Dermis microvascular lymphatic vessel endothelial cell (primary cell): Measurements from ENCODE around the gene EIF2B4. TPM values are rescaled to one million over a fixed set of nuclear protein-coding genes. Genes with fewer than 3 reads are reported as not detected.
"Not testable (repeated sequence)": the region's sequence is repeated elsewhere in the genome, so short reads cannot be mapped to it uniquely, and the experiment has no call there.

Experiments
- DNase-seq, 2 donors: peaks; one replicate each; pipeline versions ENCODE4 v3.0.0 to v3.0.0-alpha.2; 2010; ENCODE audit warnings: low read depth in 2 of 2
- total RNA-seq: library from RNA; depleted of rRNA; stranded (reverse); fragments of >200 nt; gene quantifications from 2 replicates; pipeline ENCODE4 v1.2.1, GENCODE V29; 2014

Gene EIF2B4
- total RNA-seq, 1 donor from 2014 or later, result 25.7 TPM

DNA sequence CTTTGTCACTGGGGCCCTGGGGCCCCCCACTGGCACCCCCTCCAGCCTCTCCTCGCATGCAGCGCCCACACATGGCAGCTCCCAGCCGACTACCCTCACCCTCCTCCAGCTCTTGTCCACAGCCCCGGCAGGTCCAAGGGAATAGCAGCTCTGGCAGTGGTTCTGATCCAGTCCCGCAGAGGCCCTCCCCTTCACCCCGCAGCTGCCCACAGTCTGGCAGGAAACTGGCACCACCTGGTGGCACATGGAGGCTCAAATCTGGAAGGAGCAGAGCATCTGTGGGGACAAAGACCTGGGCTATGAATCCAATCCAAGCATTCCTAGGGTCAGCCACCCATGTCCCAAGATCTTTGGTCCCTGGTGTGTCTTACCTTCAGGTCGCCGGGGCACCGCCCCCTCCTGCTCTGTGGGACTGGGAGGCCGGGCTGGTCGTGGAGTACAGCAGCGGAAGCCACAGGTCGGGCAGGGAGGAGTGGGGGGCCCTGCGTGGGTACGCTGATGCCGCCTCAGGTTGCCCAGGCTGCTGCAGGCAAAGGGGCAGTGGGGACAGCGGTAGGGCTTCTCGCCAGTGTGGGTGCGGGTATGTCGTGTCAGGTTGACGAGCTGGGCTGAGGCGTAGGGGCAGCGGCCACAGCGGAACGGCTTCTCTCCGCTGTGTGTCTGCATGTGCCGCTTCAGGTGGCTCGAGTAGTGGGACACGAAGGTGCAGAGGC lies 8.1 kb upstream of the EIF2B4 start:
- no peak for DNase-seq

DNA sequence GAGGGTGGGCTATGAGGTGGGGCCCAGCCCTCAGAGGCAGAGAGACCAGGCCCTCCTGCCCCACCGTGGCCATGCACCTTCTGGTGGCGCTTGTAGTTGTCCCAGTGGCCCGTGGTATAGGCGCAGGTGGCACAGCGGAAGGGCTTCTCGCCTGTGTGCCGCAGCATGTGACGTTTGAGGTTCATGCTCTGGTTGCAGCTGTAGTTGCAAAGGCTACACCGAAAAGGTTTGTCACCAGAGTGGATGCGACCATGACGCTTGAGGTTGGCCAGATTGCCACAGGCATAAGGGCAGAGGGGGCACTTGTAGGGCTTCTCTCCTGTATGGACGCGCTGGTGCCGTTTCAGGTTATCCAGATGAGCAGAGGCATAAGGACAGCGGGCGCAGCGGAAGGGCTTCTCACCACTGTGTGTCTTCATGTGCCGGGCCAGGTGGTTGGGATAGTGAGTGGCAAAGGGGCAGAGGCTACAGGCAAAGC lies 7.5 kb upstream of the EIF2B4 start:
- no peak for DNase-seq

DNA sequence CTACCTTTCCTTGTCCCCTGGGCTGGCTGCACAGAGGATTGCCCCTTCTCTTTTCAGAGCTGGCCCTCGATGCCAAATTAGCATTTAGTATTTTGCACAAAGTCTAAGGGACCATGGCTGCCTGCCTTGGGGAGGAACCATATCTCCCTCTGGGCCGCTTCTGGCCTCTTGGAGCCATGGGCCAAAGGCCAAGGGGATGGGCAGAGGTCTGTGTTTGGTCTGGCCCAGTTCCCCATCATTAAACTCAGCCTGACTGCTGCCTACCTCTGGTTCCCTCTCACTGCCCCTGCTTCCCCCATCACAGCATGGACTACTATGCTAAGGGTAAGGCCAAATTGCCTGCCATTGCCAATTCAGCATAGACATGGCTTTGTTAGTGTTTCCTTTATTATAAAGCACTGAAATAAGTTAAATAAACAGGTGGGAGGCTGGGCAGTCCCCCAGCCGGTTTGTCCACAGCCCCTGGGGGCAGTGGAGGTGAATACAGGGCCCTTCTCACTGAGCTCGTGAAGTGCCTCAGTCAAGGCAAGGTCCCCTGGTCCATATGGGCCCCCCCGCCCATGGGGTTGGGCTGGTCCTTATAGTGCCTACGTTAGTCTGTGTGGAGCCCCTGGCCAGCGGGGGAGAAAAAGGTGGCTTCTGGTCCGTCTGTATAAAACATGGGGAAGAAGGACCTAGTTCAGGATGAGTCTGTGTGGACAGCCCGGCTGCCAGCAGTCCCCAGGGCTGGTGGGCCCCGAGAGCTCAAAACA lies 6.9 kb upstream of the EIF2B4 start:
- no peak for DNase-seq

DNA sequence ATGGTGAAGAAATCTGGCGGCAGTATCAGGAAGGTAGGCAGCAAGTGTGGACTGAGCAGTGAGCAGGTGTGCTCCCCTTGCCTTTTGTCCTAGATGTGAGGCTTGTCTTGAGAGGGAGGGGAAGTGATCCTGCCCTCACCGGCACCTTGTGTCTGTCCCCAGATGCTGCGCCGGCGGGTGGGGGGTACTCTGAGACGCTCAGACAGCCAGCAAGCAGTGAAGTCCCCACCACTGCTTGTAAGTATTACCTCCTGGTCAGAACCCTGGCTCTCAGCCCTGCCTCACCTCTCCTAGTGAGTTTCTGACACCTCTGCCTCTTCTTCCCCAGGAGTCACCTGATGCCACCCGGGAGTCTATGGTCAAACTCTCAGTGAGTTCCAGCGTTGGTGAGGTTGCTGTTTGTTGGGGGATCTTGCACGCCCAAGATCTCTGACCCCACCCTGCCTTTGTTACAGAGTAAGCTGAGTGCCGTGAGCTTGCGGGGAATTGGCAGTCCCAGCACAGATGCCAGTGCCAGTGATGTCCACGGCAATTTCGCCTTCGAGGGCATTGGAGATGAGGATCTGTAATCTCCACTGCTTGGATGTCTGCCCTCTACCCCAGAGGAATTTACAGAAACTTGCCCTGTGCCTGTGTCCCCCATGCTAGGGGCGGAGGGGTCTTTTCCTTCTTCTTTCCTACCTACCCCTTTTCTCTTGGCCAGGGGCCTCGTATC lies 6.2 kb upstream of the EIF2B4 start:
- DNase-seq, result no peak

DNA sequence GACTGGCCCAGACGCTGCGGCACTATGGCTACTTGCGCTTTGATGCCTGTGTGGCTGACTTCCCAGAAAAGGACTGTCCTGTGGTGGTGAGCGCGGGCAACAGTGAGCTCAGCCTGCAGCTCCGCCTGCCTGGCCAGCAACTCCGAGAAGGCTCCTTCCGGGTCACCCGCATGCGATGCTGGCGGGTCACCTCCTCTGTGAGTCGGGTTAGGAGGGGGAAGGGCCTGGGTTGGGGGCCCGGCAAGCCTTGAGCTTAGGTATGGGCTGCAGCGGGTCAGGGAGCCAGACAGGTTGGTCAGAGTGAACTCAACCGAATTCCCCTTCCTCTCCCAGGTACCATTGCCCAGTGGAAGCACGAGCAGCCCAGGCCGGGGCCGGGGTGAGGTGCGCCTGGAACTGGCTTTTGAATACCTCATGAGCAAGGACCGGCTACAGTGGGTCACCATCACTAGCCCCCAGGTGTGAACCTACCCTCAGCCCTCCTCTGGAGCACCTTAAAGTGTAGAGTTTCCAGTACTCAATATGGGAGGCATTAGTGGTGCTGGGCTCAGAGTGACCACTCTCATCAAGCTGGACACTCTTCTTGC lies 5.5 kb upstream of the EIF2B4 start:
- DNase-seq, result no peak

DNA sequence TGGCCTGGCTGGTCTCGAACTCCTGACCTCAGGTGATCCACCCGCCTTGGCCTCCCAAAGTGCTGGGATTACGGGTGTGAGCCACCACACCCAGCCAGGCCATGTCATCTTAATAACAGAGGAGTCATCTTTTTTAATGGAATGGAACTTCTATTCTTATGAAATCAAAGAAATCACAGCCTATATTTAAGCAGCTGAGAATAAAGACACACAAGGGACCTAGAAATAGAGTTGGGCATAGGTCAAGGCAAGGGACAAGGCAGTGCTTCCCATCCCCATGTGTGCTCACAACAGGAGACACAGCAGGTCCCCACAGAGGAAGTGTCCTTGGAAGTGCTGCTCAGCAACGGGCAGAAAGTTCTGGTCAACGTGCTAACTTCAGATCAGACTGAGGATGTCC lies 3.4 kb upstream of the EIF2B4 start:
- no peak for DNase-seq

DNA sequence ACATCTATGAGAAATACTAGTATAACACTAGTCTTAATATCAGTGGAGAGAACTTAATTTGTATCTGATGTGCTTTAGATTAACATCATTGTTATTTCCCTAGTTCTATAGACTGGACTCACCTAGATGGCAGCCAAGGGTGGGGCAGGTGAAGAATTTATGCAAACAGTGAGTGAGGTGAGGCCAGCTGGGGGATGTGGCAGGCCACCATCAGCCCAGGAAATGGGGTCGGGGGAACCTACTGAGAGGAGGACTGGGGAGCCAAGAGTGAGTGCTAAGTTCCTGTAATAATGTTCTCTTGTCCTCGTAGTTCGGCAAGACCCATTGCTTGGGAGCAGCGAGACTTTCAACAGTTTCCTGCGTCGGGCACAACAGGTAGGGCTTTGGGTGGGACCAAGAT lies 2.8 kb upstream of the EIF2B4 start:
- DNase-seq, result no peak

DNA sequence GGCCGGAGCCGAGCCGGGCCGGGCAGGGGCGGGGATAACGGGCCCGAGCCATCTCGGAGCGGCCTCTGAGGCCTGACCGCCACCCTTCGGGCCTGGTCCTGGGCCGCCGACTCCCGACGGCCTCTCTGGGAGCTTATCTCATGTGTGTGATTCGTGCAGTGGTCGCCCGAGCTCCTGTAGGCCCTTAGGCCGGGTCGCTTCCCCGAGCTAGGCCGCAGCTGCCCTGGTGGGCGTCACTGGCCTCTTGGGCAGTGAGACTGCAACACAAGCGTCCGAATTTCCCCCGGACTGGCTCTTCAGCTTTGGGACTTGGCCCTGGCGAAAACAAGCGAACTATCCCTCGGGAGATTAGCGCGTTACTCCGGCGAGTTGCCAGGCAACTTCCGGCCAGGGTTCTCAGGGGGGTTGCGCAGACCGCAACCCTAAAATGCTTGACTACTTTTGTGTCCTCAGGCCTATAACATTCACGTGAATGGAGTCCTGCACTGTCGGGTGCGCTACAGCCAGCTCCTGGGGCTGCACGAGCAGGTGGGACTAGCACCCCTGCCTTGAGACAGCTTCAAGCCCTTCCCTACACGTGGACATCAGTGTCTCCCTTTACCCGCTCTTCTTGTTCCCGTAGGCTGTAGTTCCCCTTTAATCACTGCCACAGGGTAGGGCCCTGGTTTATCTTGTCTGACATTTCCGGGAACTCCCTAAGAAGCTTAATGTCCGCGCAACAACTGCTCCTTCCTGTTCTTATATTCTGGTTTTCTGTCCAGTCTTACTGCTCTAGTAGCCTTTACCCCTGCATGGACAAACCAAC lies 880 bp upstream of the EIF2B4 start:
- DNase-seq, result peak in 1 of 2 donors; percentile 37

DNA sequence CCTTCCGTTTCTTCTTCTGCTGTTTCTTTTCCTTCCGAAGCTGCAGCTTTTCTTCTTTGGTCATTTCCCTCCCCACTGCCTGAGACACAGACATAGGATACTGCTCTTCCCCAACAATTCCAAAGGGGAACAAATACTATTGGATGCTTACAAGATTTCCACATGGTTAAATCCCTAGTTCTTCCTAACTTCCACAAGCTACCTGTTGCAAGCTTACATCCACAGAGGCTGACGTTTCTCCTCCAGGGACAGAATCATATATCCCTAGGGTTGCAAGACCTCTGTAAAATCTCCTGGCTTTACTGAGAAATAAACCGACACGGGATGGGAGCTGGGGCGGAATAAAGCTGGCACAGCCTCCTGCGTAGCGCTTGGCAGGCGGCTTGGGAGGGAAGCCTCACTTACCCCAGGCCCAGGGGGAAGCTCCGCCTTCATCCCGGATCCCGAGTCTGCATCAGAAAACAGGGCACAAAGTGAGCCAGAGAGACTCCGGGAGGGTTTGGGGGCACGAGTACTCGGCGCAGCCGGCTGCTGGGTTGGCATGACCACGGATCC lies 590 bp downstream of the EIF2B4 start:
- peak in 1 of 2 donors; percentile 66 for DNase-seq

DNA sequence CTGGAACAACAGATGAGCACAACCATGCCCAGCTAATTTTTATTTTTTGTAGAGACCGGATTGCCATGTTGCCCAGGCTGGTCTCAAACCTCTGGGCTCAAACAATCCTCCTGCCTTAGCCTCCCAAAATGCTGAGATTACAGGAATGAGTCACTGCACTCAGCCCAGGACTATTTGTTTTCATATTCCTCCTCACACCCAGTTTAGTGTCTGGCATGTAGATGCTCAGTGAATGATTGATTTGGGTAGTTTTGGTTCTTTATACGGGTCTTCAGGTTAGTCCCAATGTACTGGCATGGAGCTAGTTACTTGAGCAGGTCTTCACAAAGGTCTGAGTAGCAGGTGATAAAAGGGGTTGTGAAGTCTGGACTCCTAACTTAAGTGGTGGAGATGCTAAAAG lies 6.2 kb downstream of the EIF2B4 start:
- no peak for DNase-seq

DNA sequence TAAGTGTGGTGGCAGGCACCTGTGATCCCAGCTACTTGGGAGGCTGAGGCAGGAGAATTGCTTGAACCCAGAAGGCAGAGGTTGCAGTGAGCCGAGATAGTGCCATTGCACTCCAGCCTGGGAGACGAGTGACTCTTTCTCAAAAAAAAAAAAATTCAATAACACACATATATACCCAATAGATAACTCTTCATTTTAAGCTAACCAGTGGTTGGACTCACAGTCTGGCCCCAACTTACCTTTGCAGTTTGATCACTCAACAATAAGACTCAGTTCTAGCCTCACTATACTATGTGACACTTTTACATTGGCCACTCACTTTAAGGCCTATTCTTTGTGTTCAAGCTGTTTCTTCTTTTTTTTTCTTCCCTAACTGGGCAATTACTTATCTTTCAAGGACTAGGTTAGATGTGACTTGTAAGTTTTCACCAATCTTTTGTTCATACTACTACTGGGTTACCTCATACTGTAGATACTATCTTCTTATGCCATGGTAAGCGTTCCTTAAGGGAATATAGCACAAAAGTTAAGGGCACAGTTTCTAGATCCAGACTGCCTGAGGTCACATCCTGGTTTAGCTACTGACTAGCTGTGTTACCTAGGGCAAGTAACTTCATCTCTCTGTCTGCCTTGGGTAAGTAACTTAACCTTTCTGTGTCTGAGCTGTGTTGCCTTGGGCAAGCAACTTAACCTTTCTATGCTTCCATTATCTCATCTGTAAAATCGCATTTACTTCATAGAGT lies 7.3 kb downstream of the EIF2B4 start:
- DNase-seq, result no peak

DNA sequence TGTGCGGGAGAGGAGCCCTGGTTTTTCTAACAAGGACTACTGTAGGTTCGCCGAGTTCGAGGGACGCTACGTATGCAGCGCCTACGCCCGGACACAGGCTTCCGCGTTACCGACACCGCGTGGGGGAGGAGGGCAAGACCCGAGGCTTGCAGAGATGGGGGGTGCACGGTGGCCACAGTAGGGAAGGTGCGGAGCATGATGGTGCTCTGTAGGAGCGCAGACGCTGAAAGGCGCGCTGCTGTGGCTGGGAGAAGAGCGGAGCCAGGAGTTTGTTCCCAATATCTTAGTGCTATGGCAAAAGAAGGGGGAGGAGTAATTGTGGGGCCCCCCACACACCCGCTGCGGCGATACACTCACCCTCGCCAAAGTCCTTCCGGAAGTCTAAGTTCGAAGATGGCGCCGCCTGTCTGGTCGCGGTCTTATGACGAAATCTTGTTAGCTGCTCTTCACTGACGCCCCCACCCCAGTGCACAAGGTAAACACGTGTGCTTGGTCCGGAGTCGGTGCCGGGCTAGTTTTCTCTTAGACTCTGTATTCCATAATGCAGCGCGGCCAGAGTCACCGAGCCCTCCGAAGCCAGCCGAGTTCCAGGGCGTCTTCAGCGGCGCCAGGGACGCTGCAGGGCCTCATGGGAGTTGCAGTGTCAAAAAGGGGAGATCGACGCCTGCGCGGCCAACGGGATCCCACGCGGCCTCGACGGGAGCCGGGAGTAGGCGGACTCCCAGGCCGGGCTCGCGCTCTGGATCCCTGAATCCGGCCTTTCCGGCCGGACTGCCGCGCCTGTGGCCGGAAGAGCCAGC lies 13.6 kb downstream of the EIF2B4 start, which contains the start of gene GTF3C2:
TSS of gene GTF3C2 (minus strand) at position 383 of the 800 bp plus-strand sequence. CDS start 13,210 bp downstream, outside the sequence.
- DNase-seq, result peak; percentile 93 to 98

DNA sequence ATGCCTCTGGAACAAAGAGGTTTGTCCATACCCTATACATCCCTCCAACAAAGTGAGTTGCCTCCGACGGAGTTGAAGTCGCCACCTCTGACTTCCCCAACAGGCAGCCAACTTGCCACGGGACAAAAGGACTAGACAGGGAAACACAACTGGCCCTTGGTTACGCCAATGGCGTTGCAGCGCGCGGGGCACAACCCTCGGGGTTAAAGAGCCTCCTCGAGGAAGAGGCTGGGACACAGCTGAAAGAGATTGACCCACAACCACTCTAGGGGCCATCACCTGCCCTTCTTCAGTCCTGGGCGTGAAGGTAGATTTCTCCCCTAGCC lies 14.1 kb downstream of the EIF2B4 start:
- DNase-seq, result peak; percentile 37 to 81

DNA sequence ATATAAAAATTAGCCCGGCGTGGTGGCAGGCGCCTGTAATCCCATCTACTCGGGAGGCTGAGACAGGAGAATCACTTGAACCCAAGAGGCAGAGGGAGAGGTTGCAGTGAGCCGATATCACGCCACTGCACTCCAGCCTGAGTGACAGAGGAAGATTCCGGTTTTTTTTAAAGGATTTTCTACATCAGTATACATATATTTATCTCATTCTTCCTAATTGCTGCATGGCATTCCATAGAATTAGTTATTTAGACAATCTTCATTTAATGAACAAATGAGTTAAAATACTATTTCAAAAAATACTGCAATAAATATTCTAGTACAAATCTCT lies 15.6 kb downstream of the EIF2B4 start:
- DNase-seq, result no peak

DNA sequence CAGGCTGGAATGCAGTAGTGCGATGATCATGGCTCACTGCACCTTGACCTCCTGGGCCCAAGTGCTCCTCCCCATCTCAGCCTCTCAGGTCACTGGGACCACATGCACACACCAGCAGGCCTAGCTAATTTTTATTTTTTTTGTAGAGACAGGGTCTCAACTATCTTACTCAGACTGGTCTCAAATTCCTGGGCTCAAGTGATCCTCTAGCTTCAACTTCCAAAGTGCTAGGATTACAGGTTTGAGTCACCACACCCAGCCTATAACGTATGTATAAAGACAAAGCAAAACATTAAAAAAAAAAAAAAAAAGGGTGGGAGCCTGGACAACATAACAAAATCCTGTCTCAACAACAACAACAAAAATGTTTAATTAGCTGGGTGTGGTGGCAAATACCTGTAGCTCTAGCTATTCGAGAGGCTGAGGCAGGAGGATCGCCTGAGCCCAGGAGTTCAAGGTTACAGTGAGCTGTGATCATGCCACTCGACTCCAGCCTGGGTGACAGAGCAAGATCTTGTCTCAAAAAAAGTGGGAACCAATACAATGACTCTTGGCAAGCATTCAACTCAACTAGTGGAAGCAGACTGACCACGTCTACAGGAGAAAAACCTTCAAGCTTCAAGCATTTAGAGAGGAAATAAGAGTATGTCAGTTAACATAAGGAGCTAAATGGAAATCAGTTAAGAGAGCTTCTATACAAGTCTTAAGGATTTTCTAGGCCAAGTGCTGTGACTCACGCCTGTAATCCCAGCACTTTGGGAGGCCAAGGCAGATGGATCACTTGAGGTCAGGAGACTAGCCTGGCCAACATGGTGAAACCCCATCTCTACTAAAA lies 16.2 kb downstream of the EIF2B4 start:
- no peak for DNase-seq

DNA sequence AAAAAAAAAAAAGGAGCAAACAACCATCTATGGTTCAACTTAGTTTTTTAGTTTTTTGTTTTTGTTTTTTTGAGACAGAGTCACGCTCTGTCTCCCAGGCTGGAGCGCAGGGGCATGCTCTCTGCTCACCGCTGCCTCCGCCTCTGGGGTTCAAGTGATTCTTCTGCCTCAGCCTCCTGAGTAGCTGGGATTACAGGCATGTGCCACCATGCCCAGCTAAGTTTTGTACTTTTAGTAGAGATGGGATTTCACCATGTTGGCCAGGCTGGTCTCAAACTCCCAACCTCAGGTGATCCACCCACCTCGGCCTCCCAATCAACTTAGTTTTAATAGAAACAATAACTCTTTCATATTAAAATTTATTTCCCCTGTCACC lies 16.8 kb downstream of the EIF2B4 start:
- DNase-seq, result not testable (repeated sequence)

DNA sequence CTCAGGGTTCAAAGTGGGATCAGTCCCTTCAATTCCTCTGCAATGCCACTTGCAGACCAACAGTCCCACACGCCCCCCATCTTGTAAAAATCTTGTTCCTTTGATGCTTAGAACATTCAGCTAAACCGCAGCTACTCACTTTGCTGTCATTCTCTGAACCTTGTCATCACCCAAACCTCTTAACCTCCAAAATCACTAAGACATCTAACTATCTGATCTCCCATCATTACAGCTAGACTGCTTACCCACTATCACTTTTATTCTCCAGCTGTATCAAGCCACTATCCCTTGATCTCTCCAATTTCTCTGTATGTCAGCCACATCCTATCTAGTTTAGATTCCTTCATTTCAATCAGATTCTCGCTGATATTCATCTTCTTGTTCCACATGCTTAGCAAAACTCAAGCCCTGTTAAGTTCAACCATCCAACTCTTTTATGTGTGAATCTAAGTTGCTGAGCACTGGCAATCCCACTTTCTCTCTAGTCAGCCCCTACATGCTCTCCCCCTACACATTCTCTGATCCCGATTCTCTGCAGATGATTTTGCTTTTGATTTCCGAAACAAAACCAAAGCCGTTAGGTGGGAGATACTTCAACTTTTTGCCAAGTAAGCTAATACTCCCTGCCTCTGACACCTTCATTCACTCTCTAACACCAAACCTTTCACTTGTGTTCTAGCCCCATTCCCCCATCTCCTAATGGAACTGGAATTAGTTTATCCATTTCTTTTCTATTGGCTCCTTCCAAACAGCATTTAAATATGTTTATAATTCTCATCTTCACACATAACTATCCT lies 18.1 kb downstream of the EIF2B4 start:
- DNase-seq, result no peak
